Caco-2 (cell line): Measurements from ENCODE around the gene TMEM176B. TPM values are rescaled to one million over a fixed set of nuclear protein-coding genes. Genes with fewer than 3 reads are reported as not detected.

ENCODE experiments used
- BruUV-seq: library from RNA; stranded (reverse); fragments of 400-500 nt; replicated peaks from 2 replicates; lab custom pipeline; 2021; lab: Mats Ljungman, UMichigan
- CTCF ChIA-PET: fragments of 300-600 bp; sonication (Branson Sonifier 250); formaldehyde crosslinking; loops from one replicate; lab custom pipeline; 2022; ENCODE audit warnings: antibody characterized with exemption; lab: Charles Lee
- POLR2A ChIA-PET: fragments of 300-600 bp; sonication (Branson Sonifier 250); formaldehyde crosslinking; loops from one replicate; lab custom pipeline; 2022; ENCODE audit warnings: antibody characterized with exemption; lab: Charles Lee
- DNase-seq, 2 experiments: peaks; one replicate each; pipeline versions ENCODE4 v3.0.0 to v3.0.0-alpha.2; 2020 to 2022
- H3K27me3 ChIP-seq: replicated peaks from 2 replicates; pipeline ENCODE4 v1.6.0; 2011; ENCODE audit warnings: low read length; ENCODE audit not compliant: control insufficient read depth, insufficient read depth
- H3K36me3 ChIP-seq: 2 replicates; pipeline ENCODE4 v1.5.1; 2011; ENCODE audit warnings: low read length; ENCODE audit not compliant: control insufficient read depth, insufficient read depth
- H3K4me1 ChIP-seq: fragments of 250-450 bp; sonication (Bioruptor Pico); 2 replicates; pipeline ENCODE4 v1.5.1; 2020; ENCODE audit warnings: mild to moderate bottlenecking
- H3K4me3 ChIP-seq: 2 replicates; pipeline ENCODE4 v1.5.1; 2011; ENCODE audit warnings: low read depth, mild to moderate bottlenecking, control low read depth, low read length
- H3K9me3 ChIP-seq: fragments of 250-450 bp; sonication (Bioruptor Pico); 2 replicates; pipeline ENCODE4 v1.5.1; 2020; ENCODE audit warnings: mild to moderate bottlenecking, moderate library complexity
- H3K27ac Mint-ChIP-seq: one replicate; pipeline ENCODE4 v1.8.0; 2022; ENCODE audit warnings: mixed read lengths; ENCODE audit not compliant: unreplicated experiment
- H3K27me3 Mint-ChIP-seq: one replicate; pipeline ENCODE4 v1.8.0; 2022; ENCODE audit warnings: mixed read lengths; ENCODE audit not compliant: insufficient read depth, unreplicated experiment
- H3K36me3 Mint-ChIP-seq: one replicate; pipeline ENCODE4 v1.8.0; 2022; ENCODE audit warnings: mild to moderate bottlenecking, mixed read lengths; ENCODE audit not compliant: insufficient read depth, unreplicated experiment
- H3K4me1 Mint-ChIP-seq: one replicate; pipeline ENCODE4 v1.8.0; 2022; ENCODE audit warnings: low read depth, mixed read lengths; ENCODE audit not compliant: unreplicated experiment
- H3K4me3 Mint-ChIP-seq: one replicate; pipeline ENCODE4 v1.8.0; 2022; ENCODE audit warnings: mild to moderate bottlenecking, moderate library complexity, mixed read lengths; ENCODE audit not compliant: unreplicated experiment
- H3K9me3 Mint-ChIP-seq: one replicate; pipeline ENCODE4 v1.8.0; 2022; ENCODE audit warnings: mixed read lengths; ENCODE audit not compliant: unreplicated experiment
- CTCF ChIP-seq, 2 experiments: fragments of 200-600 bp in 1 of 2; IDR thresholded peaks; 1 replicate in 1 of 2; 2 replicates in 1 of 2; pipeline versions ENCODE4 v1.5.1 to v1.8.0; 2011 to 2022; ENCODE audit warnings: antibody characterized with exemption in 1 of 2, control low read depth in 1 of 2, inconsistent platforms in 1 of 2, low read depth in 1 of 2, low read length in 1 of 2, mild to moderate bottlenecking in 1 of 2, moderate library complexity in 1 of 2; ENCODE audit not compliant: insufficient read depth in 1 of 2, severe bottlenecking in 1 of 2, unreplicated experiment in 1 of 2
- intact Hi-C: fragments of 100-400 bp; cut with micrococcal nuclease; formaldehyde crosslinking; loops from one replicate; pipeline ENCODE4 v1.10.0; 2022; ENCODE audit not compliant: unreplicated experiment
- total RNA-seq: library from RNA; stranded (reverse); gene quantifications from 2 replicates; pipeline ENCODE4 v1.2.3, GENCODE V29; 2022

The TMEM176B gene
- total RNA-seq, 1 experiment from 2014 or later: 35.8 TPM

- CTCF ChIA-PET: no interaction called here
- TF ChIP-seq CTCF (IDR thresholded peaks at IDR 0.05; ENCODE audit: insufficient read depth in 1 of 2, low read depth in 1 of 2, low read length in 1 of 2, severe bottlenecking in 1 of 2, unreplicated experiment in 1 of 2): no peak
Measured at GRCh38 chr7:150823484-150824126, 23.4 kb upstream of the TMEM176B start.

GRCh38 chr7:150823043-150823442 lies 22.9 kb upstream of the TMEM176B start:
- H3K27ac Mint-ChIP-seq: no peak overlapping the region
- H3K36me3 Mint-ChIP-seq: no peaks in the 10 kb centered on the region
- H3K4me3 Mint-ChIP-seq: no peak overlapping the region
- BruUV-seq: no TSS peak
- H3K4me1 Mint-ChIP-seq: peaks cover 17% of the 10 kb centered on the region
- Histone ChIP-seq H3K4me3 (no peak overlapping the region), H3K9me3 (no peaks in the 10 kb centered on the region), H3K36me3 (no peaks in the 10 kb centered on the region), H3K4me1 (peaks cover 12% of the 10 kb centered on the region), H3K27me3 (no peaks in the 10 kb centered on the region)
- no peaks in the 10 kb centered on the region for H3K27me3 Mint-ChIP-seq
- DNase-seq: no peak
- CTCF ChIA-PET: no interaction called here
- POLR2A ChIA-PET: no interaction called here
- TF ChIP-seq CTCF (IDR thresholded peaks at IDR 0.05; ENCODE audit: insufficient read depth in 1 of 2, low read depth in 1 of 2, low read length in 1 of 2, severe bottlenecking in 1 of 2, unreplicated experiment in 1 of 2): no peak
- intact Hi-C loops: no loop called here
- peaks cover 8% of the 10 kb centered on the region for H3K9me3 Mint-ChIP-seq

More at GRCh38 chr7:150823484-150824126, 23.4 kb upstream of the TMEM176B start:
- H3K9me3 Mint-ChIP-seq: peaks cover 8% of the 10 kb centered on the region
- no peaks in the 10 kb centered on the region for H3K27me3 ChIP-seq
- peaks cover 17% of the 10 kb centered on the region for H3K4me1 Mint-ChIP-seq
- no peak overlapping the region for H3K4me3 Mint-ChIP-seq
- no peaks in the 10 kb centered on the region for H3K27me3 Mint-ChIP-seq
- POLR2A ChIA-PET: no interaction called here
- BruUV-seq: no TSS peak
- H3K36me3 Mint-ChIP-seq: no peaks in the 10 kb centered on the region
- no peak for DNase-seq
- intact Hi-C loops: no loop called here
- H3K4me3 ChIP-seq: no peak overlapping the region
- no peak overlapping the region for H3K27ac Mint-ChIP-seq
- H3K4me1 ChIP-seq: peaks cover 12% of the 10 kb centered on the region
- no peaks in the 10 kb centered on the region for H3K9me3 ChIP-seq
- H3K36me3 ChIP-seq: no peaks in the 10 kb centered on the region

GRCh38 chr7:150820578-150821198 lies 20.5 kb upstream of the TMEM176B start:
- TF ChIP-seq CTCF (IDR thresholded peaks at IDR 0.05; ENCODE audit: insufficient read depth in 1 of 2, low read depth in 1 of 2, low read length in 1 of 2, severe bottlenecking in 1 of 2, unreplicated experiment in 1 of 2): no peak
- Histone ChIP-seq H3K4me3 (no peak overlapping the region), H3K4me1 (peaks cover 3% of the 10 kb centered on the region), H3K27me3 (no peaks in the 10 kb centered on the region), H3K36me3 (no peaks in the 10 kb centered on the region), H3K9me3 (peaks cover 7% of the 10 kb centered on the region)
- no peaks in the 10 kb centered on the region for H3K27me3 Mint-ChIP-seq
- intact Hi-C loops: no loop called here
- H3K36me3 Mint-ChIP-seq: no peaks in the 10 kb centered on the region
- no peak overlapping the region for H3K4me3 Mint-ChIP-seq
- ChIA-PET CTCF (no interaction called here), POLR2A (no interaction called here)
- H3K4me1 Mint-ChIP-seq: peaks cover 8% of the 10 kb centered on the region
- BruUV-seq: no TSS peak
- no peak for DNase-seq
- H3K9me3 Mint-ChIP-seq: peaks cover 14% of the 10 kb centered on the region
- no peak overlapping the region for H3K27ac Mint-ChIP-seq
